Gastroesophageal sphincter (tissue), 4 donors: Measurements from ENCODE around the gene IQGAP1. TPM values are rescaled to one million over a fixed set of nuclear protein-coding genes. Genes with fewer than 3 reads are reported as not detected.

Experiments
- ATAC-seq: fragments of 150-250 bp; one replicate; pipeline ENCODE4 v1.9.1; 2016; ENCODE audit warnings: mild to moderate bottlenecking, moderate library complexity
- H3K27ac ChIP-seq, 4 donors: fragments of 200-600 bp; sonication (generic) in 3 of 4; 1 replicate in 3 of 4; 2 replicates in 1 of 4; pipeline ENCODE4 v1.5.1; 2016 to 2019
- H3K27me3 ChIP-seq: fragments of 200-600 bp; sonication (generic); one replicate; pipeline ENCODE4 v1.5.1; 2019
- H3K36me3 ChIP-seq, 2 donors: fragments of 200-600 bp; sonication (generic); one replicate each; pipeline ENCODE4 v1.5.1; 2019; ENCODE audit warnings: control low read depth in 1 of 2
- H3K4me1 ChIP-seq, 3 donors: fragments of 200-600 bp; sonication (generic); 1 replicate in 2 of 3; 2 replicates in 1 of 3; pipeline ENCODE4 v1.5.1; 2016 to 2019; ENCODE audit warnings: control low read depth in 2 of 3
- H3K4me3 ChIP-seq, 2 donors: fragments of 200-600 bp; sonication (generic); one replicate each; pipeline ENCODE4 v1.5.1; 2019; ENCODE audit warnings: mild to moderate bottlenecking in 1 of 2, moderate library complexity in 1 of 2
- H3K9me3 ChIP-seq, 3 donors: fragments of 200-600 bp; sonication (generic); one replicate each; pipeline ENCODE4 v1.5.1; 2017 to 2019; ENCODE audit warnings: control low read depth in 2 of 3
- CTCF ChIP-seq, 4 experiments: fragments of 200-600 bp in 2 of 4; fragments of 450-650 bp in 2 of 4; sonication (generic) in 1 of 4; IDR thresholded peaks; one replicate each; pipeline ENCODE4 v1.5.1; 2017 to 2019; ENCODE audit warnings: antibody characterized with exemption in 4 of 4, mild to moderate bottlenecking in 2 of 4, moderate library complexity in 2 of 4
- EP300 ChIP-seq: sonication (generic); formaldehyde crosslinking; IDR thresholded peaks from one replicate; pipeline ENCODE4 v1.6.1; 2017; ENCODE audit warnings: antibody characterized with exemption, mild to moderate bottlenecking
- POLR2A ChIP-seq, 2 donors: fragments of 450-650 bp; IDR thresholded peaks; one replicate each; pipeline ENCODE4 v1.6.1; 2017; ENCODE audit warnings: antibody characterized with exemption in 2 of 2, mild to moderate bottlenecking in 2 of 2, moderate library complexity in 1 of 2
- POLR2AphosphoS5 ChIP-seq: sonication (generic); formaldehyde crosslinking; IDR thresholded peaks from one replicate; pipeline ENCODE4 v1.6.1; 2017; ENCODE audit warnings: antibody characterized with exemption
- WGBS, 2 donors: methylation state at CpG; one replicate each; pipeline ENCODE4 v1.1.5; 2018; ENCODE audit warnings: low coverage in 1 of 2; 5-methylcytosine and 5-hydroxymethylcytosine counted together
- total RNA-seq, 4 donors: library from RNA; depleted of rRNA; stranded (reverse); fragments of >200 nt; gene quantifications; one replicate each; pipeline ENCODE4 v1.1.0, GENCODE V29; 2016

IQGAP1 gene
- total RNA-seq, 4 donors from 2014 or later = 210 to 360 (median 245) TPM

GRCh38 chr15:90459368-90459767 is 71.3 kb downstream of the IQGAP1 start:
- WGBS, 2 donors = 62 to 67% methylated on average over 4 of the region's 4 CpGs
- peak overlapping the region in 2 of 4 donors; percentile 55 to 61 for H3K27ac ChIP-seq
- no peak for ATAC-seq
- H3K36me3 ChIP-seq = peaks cover 0 to 56% of the 10 kb centered on the region in 2 donors
- peaks cover 10 to 57% (median 13%) of the 10 kb centered on the region in 3 donors for H3K4me1 ChIP-seq
- H3K9me3 ChIP-seq = no peaks in the 10 kb centered on the region
- TF ChIP-seq CTCF (IDR thresholded peaks at IDR 0.05) (no peak), POLR2AphosphoS5 (no peak), EP300 (no peak), POLR2A (IDR thresholded peaks at IDR 0.05) (no peak)
- H3K27me3 ChIP-seq = no peaks in the 10 kb centered on the region
- no peak overlapping the region for H3K4me3 ChIP-seq

GRCh38 chr15:90460142-90460824 is 72.2 kb downstream of the IQGAP1 start:
- Histone ChIP-seq H3K4me3 (no peak overlapping the region), H3K36me3 (peaks cover 0 to 55% of the 10 kb centered on the region in 2 donors), H3K9me3 (no peaks in the 10 kb centered on the region), H3K27ac (peak overlapping the region; percentile 8 to 61 (median 48)), H3K27me3 (no peaks in the 10 kb centered on the region), H3K4me1 (peaks cover 10 to 66% (median 19%) of the 10 kb centered on the region in 3 donors)
- no peak for ATAC-seq
- WGBS, 2 donors = 69 to 76% methylated on average over 2 to 5 of the region's 6 CpGs
- TF ChIP-seq EP300 (no peak), CTCF (IDR thresholded peaks at IDR 0.05) (no peak), POLR2A (IDR thresholded peaks at IDR 0.05) (no peak), POLR2AphosphoS5 (no peak)

GRCh38 chr15:90463381-90463780 is 75.3 kb downstream of the IQGAP1 start:
- no peaks in the 10 kb centered on the region for H3K27me3 ChIP-seq
- H3K4me3 ChIP-seq = no peak overlapping the region
- ATAC-seq = peak; percentile 72
- TF ChIP-seq EP300 = no peak
- TF ChIP-seq CTCF (IDR thresholded peaks at IDR 0.05) = peak in 2 of 4 experiments; percentile 21 to 38
- H3K4me1 ChIP-seq = peaks cover 10 to 77% (median 23%) of the 10 kb centered on the region in 3 donors
- H3K9me3 ChIP-seq = no peaks in the 10 kb centered on the region
- peaks cover 6 to 55% of the 10 kb centered on the region in 2 donors for H3K36me3 ChIP-seq
- H3K27ac ChIP-seq = peak overlapping the region; percentile 57 to 74 (median 66)
- 20 to 23% methylated on average over 2 to 3 of the region's 3 CpGs for WGBS, 2 donors

GRCh38 chr15:90465140-90465929 is 77.3 kb downstream of the IQGAP1 start:
- Histone ChIP-seq H3K27ac (peak overlapping the region in 2 of 4 donors; percentile 26 to 74), H3K27me3 (no peaks in the 10 kb centered on the region), H3K4me1 (peaks cover 5 to 57% (median 22%) of the 10 kb centered on the region in 3 donors), H3K9me3 (no peaks in the 10 kb centered on the region), H3K36me3 (peaks cover 6 to 62% of the 10 kb centered on the region in 2 donors), H3K4me3 (no peak overlapping the region)
- 52 to 59% methylated on average over 3 to 7 of the region's 7 CpGs for WGBS, 2 donors
- TF ChIP-seq EP300 (no peak), POLR2AphosphoS5 (peak; percentile 19)
- no peak for ATAC-seq

GRCh38 chr15:90465930-90466567 is 78.0 kb downstream of the IQGAP1 start:
- Histone ChIP-seq H3K27ac (peak overlapping the region in 1 of 4 donors; percentile 14), H3K9me3 (no peaks in the 10 kb centered on the region), H3K4me3 (no peak overlapping the region), H3K36me3 (peaks cover 6 to 69% of the 10 kb centered on the region in 2 donors), H3K4me1 (peaks cover 3 to 50% (median 20%) of the 10 kb centered on the region in 3 donors), H3K27me3 (no peaks in the 10 kb centered on the region)
- WGBS, 2 donors = 34 to 63% methylated on average over 2 to 3 of the region's 3 CpGs
- TF ChIP-seq CTCF (IDR thresholded peaks at IDR 0.05) = no peak
- TF ChIP-seq POLR2AphosphoS5 = no peak
- no peak for TF ChIP-seq EP300
- TF ChIP-seq POLR2A (IDR thresholded peaks at IDR 0.05) = no peak
- no peak for ATAC-seq
